Measurements from ENCODE around the gene HPCAL1.
"Not testable (repeated sequence)": the region's sequence is repeated elsewhere in the genome, so short reads cannot be mapped to it uniquely, and the experiment has no call there.

HPCAL1 gene

DNA sequence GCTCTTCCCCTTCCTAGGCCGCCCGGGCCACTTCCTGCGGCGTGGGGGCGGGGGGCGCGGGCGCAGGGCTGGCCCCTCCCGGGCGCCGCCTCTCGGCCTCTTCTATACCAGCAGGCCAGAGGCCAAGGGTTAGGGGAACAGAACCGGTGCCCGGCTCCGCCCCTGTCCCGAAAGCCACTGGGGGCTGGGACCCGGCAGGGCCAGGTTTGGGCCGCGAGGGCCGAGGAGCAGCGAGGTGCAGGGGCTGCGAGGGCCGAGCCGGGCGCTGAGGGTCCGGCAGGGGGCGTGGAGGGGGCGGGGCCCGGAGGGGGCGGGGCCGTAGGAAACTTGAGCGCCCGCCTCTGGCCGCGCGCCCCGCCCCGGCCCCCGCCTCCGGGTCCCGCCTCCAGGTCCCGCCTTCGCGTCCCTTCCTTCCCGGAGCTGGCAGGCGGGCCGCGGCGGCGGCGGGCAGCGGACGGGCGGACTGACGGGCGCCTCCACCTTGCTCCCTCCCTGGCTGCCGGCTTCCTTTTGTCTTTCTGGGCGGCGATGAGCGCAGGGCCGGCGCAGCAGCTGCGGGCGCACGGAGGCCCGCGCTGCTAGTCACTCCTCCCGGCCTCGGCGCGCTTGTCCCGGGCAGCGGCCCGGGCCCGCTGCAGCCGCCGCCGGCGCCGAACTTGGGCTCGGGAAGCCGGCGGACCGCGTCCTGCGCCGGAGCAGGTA is at the start of gene HPCAL1:
HPCAL1 (plus strand) TSS at position 426 of the 702 bp plus-strand sequence. CDS start 116,854 bp downstream, outside the sequence.
- peak; percentile 81 to 88 for DNase-seq

- no peak for DNase-seq
These were observed 48.9 kb upstream of the HPCAL1 start for GRCh38 chr2:10253596-10254372.

DNA sequence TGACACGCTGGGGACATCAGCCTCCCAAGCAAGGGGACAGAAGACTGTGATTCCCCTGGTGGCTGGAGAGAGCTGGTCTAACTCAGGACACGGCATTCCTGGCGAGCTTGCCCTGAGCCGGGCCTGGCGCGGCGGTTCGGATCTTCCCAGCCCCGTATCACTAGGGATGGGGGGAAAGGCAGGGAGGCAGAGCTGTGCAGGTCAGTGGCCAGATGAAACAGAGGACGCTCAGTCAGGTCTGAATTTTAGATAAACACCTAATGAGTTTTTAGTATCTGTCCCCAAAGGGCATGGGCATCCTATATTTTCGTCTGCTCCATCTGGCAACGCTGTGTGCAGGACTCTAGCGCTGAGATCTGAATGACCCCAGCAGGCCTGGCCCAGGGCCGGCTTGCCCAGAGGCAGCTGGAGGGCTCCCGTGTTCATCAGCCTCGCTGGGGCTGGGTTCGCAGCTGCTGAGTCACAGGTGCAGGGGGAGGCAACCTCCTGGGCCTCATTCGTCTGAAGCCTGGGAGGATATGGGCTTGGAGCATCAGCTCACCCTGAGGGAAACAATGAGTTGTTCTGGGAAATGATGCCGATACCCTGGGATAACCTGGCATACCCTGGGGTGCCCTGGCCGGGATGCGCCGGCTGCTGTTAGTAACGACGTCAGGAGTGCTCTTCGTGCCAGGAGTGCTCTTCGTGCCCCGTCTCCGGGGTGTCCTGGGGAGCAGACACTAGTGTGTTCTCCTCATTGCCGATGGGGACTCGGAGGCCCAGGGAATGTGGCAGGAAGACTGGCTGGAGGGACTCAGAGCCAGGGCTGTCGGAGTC is 48.1 kb upstream of the HPCAL1 start:
- no peak for DNase-seq

- DNase-seq = no peak
These were observed 47.3 kb upstream of the HPCAL1 start for GRCh38 chr2:10255189-10256030.

DNA sequence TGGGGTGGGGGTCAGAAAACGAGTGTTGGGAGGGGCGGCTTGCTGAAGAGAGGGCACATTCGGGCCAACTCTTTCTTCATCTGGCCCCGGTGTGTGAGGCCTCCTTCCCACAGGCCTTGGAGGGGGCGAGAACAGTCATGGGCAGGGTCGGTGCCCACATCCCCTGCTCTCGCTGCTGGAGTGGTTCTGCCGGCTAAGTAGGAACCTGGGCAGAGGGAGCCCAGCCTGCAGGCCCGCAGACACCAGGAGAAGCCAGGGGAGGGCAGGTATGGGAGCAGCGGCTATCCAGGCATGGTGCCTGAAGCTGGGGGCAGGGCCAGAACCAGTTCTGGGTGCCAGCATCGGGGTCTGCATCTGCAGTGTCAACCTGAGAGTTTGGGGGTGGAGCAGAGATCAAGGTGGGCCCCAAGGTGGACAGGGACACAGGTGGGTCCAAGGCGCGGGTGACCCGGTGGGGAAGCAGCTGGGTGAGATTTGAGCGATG is 46.6 kb upstream of the HPCAL1 start:
- DNase-seq = no peak

DNA sequence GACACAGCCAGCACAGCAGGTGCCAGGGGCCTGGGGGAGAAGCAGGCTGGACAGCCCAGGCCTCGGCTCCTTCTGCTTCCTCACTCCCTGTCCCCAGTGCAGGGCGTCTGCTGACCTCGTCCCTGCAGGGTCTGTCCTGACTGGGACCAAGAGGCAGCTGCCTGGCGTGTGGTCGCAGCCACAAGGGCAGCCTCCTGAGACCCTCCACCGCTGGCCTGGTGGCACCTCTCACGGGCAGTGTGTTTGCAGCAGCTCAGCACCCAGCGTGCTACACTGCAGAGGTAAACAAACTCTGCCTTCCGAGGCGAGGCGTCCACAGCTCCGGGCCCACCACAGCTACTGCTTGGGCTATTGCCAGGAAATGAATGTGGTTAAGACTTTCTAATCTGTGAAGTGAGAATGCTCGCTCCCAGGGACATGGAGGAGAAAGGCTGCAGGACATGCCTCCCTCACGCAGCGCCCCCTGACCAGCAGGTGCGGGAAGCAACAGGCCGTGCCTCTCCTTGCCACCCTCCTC is 46.1 kb upstream of the HPCAL1 start:
- DNase-seq = no peak

- no peak for DNase-seq
These were observed 45.7 kb upstream of the HPCAL1 start for GRCh38 chr2:10257036-10257435.

DNA sequence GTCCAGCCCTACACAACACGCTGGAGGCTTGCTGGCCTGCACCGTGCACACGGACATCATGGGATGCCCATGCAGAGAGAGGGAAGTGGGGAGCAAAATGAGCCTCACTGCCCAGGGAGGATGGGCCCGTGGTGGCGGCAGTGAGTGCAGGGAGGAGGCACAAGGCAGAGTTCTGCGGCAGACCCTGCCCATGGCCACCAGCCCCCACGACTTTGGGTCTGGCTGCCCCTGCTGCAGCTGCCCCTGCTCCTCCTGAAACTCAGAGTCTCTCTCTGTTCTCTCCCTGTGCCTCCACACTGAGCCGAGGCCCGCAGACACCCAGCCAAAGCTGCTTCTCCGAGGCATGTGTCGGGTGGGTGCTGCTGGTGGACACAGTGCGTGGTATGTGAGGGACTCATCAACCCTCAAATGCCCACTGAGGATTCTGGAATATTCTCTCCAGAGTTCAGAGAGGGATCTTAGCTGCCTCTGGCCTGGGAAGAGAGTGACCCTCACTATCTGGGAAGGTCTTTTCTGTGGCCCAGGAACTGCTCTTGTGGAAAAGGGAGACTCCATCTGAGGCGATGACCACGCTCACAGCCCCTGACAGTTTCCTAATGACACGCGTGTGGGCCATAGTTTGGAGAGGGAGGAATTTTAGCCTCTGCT is 45.1 kb upstream of the HPCAL1 start:
- no peak for DNase-seq

- no peak for DNase-seq
These were observed 44.4 kb upstream of the HPCAL1 start for GRCh38 chr2:10258326-10258725.

- no peak for DNase-seq
These were observed 44.0 kb upstream of the HPCAL1 start for GRCh38 chr2:10258726-10259125.

DNA sequence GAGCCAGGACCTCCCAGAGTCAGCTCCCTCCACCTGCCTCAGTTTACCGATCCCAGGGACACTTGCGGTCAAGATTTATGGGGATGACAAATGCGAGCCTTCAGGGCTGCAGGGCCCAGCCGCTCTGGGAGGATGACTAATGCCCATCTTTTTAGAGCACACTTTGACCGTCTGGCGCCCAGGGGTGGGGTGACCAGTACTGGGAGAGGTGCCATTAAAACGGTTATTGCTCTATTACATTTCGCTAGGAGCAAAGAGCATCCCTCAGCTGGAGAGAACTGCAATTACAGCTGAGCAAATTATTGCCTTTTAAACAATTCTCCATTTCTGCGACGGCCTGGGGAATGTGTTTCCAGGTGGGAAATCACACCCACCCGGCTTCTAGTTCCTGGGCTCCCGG is 42.6 kb upstream of the HPCAL1 start:
- DNase-seq = no peak

GRCh38 chr2:10263526-10263925 is 39.2 kb upstream of the HPCAL1 start:
- not testable (repeated sequence) for DNase-seq

- no peak for DNase-seq
These were observed 38.0 kb upstream of the HPCAL1 start for GRCh38 chr2:10264506-10265328.

- DNase-seq = no peak
These were observed 37.2 kb upstream of the HPCAL1 start for GRCh38 chr2:10265329-10266132.

- DNase-seq = no peak
These were observed 36.5 kb upstream of the HPCAL1 start for GRCh38 chr2:10266133-10266620.

DNA sequence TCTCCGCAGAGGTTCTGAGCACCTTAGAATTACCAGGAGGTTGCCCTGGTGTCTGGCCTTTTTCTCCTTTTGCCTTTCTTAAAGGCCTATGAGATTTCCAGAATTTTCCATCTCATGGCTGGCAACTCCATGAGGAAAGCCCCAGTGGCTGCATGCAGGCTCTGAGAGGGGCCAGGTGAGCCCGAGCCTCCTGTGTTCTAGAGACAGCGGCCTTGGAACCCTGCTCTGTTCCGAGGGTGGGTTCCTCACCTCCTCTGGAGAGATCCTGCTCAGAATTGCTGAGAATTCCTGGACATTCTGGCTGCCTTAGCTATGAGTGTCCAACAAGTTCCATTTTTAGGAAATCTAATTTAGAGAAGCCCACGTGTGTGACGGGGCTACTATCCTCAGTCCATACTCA is 35.7 kb upstream of the HPCAL1 start:
- DNase-seq = no peak

- DNase-seq = no peak
These were observed 34.9 kb upstream of the HPCAL1 start for GRCh38 chr2:10267551-10268465.

DNA sequence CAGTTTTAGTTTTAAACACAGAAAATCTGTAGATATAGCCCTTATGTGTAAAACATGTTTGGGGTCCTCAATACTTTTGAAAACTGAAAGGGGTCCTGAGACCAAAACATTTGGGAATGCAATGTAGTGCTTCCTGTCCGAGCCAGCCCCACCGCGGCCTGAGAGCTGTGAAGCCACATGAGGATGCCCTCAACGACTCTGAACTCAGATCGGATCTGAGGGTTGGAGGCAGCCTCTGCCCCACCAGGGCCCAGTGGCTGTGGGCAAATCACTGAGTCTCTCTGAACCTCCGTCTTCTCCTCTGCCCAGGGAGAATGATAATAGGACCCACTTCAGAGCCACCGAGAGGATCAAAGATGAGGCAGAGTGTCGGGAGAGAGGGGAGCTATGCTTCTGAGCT is 33.4 kb upstream of the HPCAL1 start:
- DNase-seq = no peak

Measured in CD4-positive, alpha-beta T cell treated with Interleukin-1 beta for 1 hour (primary cell).